ENCODE results near the gene AP5S1.
A peak's percentile ranks its signal among the peaks of the same experiment; 100 is the strongest.

Gene AP5S1

GRCh38 chr20:3874194-3874844 is 54.0 kb downstream of the AP5S1 start:
- H3K4me1 Mint-ChIP-seq (ENCODE audit: low read depth): peaks cover 47% of the 10 kb centered on the region
- intact Hi-C loops (cut with micrococcal nuclease): no loop called here
- H3K9me3 Mint-ChIP-seq: no peaks in the 10 kb centered on the region
- no peaks in the 10 kb centered on the region for H3K27me3 Mint-ChIP-seq
- H3K4me3 Mint-ChIP-seq: no peak overlapping the region
- peaks cover 66% of the 10 kb centered on the region for H3K36me3 Mint-ChIP-seq (ENCODE audit: low read depth)
- H3K27ac Mint-ChIP-seq: peak overlapping the region; percentile 38

- intact Hi-C loops (cut with micrococcal nuclease): no loop called here
- Mint-ChIP-seq H3K4me3 (no peak overlapping the region), H3K4me1 (ENCODE audit: low read depth) (peaks cover 47% of the 10 kb centered on the region), H3K27ac (no peak overlapping the region), H3K36me3 (ENCODE audit: low read depth) (peaks cover 54% of the 10 kb centered on the region), H3K27me3 (no peaks in the 10 kb centered on the region), H3K9me3 (no peaks in the 10 kb centered on the region)
Observed at GRCh38 chr20:3875378-3875974, 55.1 kb downstream of the AP5S1 start.

- H3K9me3 Mint-ChIP-seq: no peaks in the 10 kb centered on the region
- H3K27ac Mint-ChIP-seq: no peak overlapping the region
- no peaks in the 10 kb centered on the region for H3K27me3 Mint-ChIP-seq
Observed at GRCh38 chr20:3876000-3876399, 55.7 kb downstream of the AP5S1 start.

GRCh38 chr20:3876676-3877075 is 56.3 kb downstream of the AP5S1 start:
- H3K27me3 Mint-ChIP-seq: no peaks in the 10 kb centered on the region
- intact Hi-C loops (cut with micrococcal nuclease): no loop called here
- no peak overlapping the region for H3K4me3 Mint-ChIP-seq
- no peak overlapping the region for H3K27ac Mint-ChIP-seq
- H3K36me3 Mint-ChIP-seq (ENCODE audit: low read depth): peaks cover 44% of the 10 kb centered on the region
- peaks cover 47% of the 10 kb centered on the region for H3K4me1 Mint-ChIP-seq (ENCODE audit: low read depth)
- H3K9me3 Mint-ChIP-seq: no peaks in the 10 kb centered on the region

More at GRCh38 chr20:3876000-3876399, 55.7 kb downstream of the AP5S1 start:
- Mint-ChIP-seq H3K4me1 (ENCODE audit: low read depth) (peaks cover 47% of the 10 kb centered on the region), H3K36me3 (ENCODE audit: low read depth) (peaks cover 49% of the 10 kb centered on the region), H3K4me3 (no peak overlapping the region)
- intact Hi-C loops (cut with micrococcal nuclease): no loop called here

Data from dendritic cell treated with granulocyte-macrophage colony-stimulating factor and Interleukin-4, amounts not matched to agents 40 ng/mL and 50 ng/mL, for 4 days (primary cell).